Measurements from ENCODE around the gene STT3B. TPM values are rescaled to one million over a fixed set of nuclear protein-coding genes. Genes with fewer than 3 reads are reported as not detected.

The STT3B gene
- total RNA-seq, 1 experiment from 2014 or later: 105 TPM

DNA sequence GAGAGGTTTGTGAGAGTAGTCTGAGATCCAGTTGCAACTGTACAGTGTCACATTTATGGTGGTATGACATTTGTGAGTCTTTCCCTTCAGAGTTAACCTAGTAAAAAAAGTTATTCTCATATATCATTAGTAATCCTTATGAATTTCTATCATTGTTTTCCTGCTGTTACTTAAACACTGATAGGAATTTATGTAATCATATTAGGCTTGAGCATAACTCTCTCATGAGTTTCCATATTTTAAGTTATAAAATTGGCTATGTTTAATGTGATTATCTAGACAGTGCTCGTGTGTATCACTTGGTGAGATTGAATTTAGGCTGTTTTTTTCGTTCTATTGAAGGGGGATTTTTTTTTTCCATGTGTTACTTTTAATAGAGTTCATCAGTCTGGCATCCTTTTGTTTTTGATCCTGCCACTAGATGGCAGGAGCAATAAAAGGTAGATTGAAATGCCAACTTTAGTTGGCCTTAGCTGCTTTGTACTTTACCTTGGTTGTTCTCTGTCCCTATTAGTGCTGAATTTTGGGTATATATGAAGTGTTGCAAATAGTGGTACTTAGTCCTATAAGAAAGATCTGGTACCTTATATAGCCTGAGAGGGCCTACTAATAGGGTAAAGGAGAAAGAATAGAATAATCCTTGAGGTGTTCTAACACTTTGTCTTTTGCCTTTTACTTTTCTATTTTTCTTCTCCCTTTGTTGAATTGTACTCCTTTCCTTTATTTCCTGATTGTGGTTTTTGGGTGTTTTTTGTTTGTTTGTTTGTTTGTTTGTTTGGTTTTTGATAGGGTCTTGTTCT is 17.9 kb downstream of the STT3B start:
- Histone ChIP-seq H3K4me3 (ENCODE audit: low read depth in 2 of 2, low read length in 2 of 2) (no peak overlapping the region), H3K27me3 (ENCODE audit: control insufficient read depth, insufficient read depth, low read length) (no peaks in the 10 kb centered on the region), H3K4me1 (ENCODE audit: control insufficient read depth, insufficient read depth, low read length) (peaks cover 24% of the 10 kb centered on the region), H3K9me3 (ENCODE audit: control insufficient read depth, insufficient read depth, low read depth, low read length) (no peaks in the 10 kb centered on the region), H3K36me3 (ENCODE audit: control insufficient read depth, insufficient read depth, low read length) (no peaks in the 10 kb centered on the region), H3K27ac (ENCODE audit: low read length) (no peak overlapping the region)
- ATAC-seq: peak; percentile 58; the same call in 1 of the 2 replicates
- BruUV-seq (replicated peaks): no TSS peak
- TF ChIP-seq SIN3A (IDR thresholded peaks at IDR 0.05; ENCODE audit: borderline replicate concordance, insufficient read depth, low read depth, low read length): no peak
- peak; percentile 69; the same call in 1 of the 2 replicates for TF ChIP-seq CTCF (IDR thresholded peaks at IDR 0.05)
- ChIA-PET POLR2A (no interaction called here), CTCF (interaction anchor here (0.7 kb wide), 1 partner anchor 334 kb away, joined by 3 read pairs; no protein-coding TSS in a partner anchor)
- in situ Hi-C loops (cut with HindIII; ENCODE audit: low pct_unique_long_range_greater_than_20kb, low sequenced_read_pairs): no loop called here
- intact Hi-C loops (cut with micrococcal nuclease; ENCODE audit: unreplicated experiment): no loop called here
- DNase-seq (ENCODE audit: low read depth, low spot score): no peak

DNA sequence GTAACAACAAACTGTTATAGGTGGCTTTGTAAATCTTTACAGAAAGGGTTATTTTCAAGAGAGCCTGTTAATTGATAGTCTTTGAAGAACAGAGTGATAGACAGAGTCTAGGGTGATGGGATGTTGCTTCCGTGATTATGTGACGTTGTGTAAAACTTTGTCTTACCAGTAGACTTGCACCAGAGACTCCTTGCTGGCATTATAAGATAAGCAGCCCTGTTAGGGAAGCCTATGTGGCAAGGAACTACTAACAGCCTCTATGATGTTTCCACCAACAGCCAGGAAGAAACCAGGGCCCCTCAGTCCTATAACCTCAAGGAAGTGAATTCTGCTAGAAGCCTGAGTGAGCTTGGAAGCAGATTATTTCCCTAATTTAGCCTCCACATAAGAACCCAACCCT is 18.9 kb downstream of the STT3B start:
- TF ChIP-seq POLR2AphosphoS5 (IDR thresholded peaks at IDR 0.05; ENCODE audit: low read depth, low read length) (no peak), REST (IDR thresholded peaks at IDR 0.05; ENCODE audit: insufficient read depth in 1 of 2, low read depth in 2 of 2, low read length in 1 of 2) (no peak), SIN3A (IDR thresholded peaks at IDR 0.05; ENCODE audit: borderline replicate concordance, insufficient read depth, low read depth, low read length) (no peak), TCF7L2 (IDR thresholded peaks at IDR 0.05; ENCODE audit: low read depth, low read length) (no peak), CTCF (IDR thresholded peaks at IDR 0.05) (no peak)
- intact Hi-C loops (cut with micrococcal nuclease; ENCODE audit: unreplicated experiment): no loop called here
- Histone ChIP-seq H3K27ac (ENCODE audit: low read length) (no peak overlapping the region), H3K4me1 (ENCODE audit: control insufficient read depth, insufficient read depth, low read length) (peaks cover 14% of the 10 kb centered on the region), H3K9me3 (ENCODE audit: control insufficient read depth, insufficient read depth, low read depth, low read length) (no peaks in the 10 kb centered on the region; the same call in 1 of the 2 replicates), H3K27me3 (ENCODE audit: control insufficient read depth, insufficient read depth, low read length) (no peaks in the 10 kb centered on the region), H3K4me3 (ENCODE audit: low read depth in 2 of 2, low read length in 2 of 2) (no peak overlapping the region), H3K36me3 (ENCODE audit: control insufficient read depth, insufficient read depth, low read length) (no peaks in the 10 kb centered on the region)
- ChIA-PET POLR2A (no interaction called here), CTCF (no interaction called here)
- DNase-seq (ENCODE audit: low read depth, low spot score): no peak
- ATAC-seq: no peak
- in situ Hi-C loops (cut with HindIII; ENCODE audit: low pct_unique_long_range_greater_than_20kb, low sequenced_read_pairs): no loop called here
- no TSS peak for BruUV-seq (replicated peaks)

All from Panc1 (cell line).